Measurements from ENCODE around the gene APOB.

Gene APOB

GRCh38 chr2:20972110-20972509, 71.8 kb downstream of the APOB start:
- Histone ChIP-seq H3K4me3 (ENCODE audit: low read length) (no peak overlapping the region), H3K27ac (ENCODE audit: low read depth, low read length) (no peak overlapping the region), H4K20me1 (ENCODE audit: control insufficient read depth, insufficient read depth, low read depth, low read length) (no peaks in the 10 kb centered on the region), H3K9me2 (replicated peaks; ENCODE audit: control insufficient read depth, low read length) (no peaks in the 10 kb centered on the region), H3K36me3 (ENCODE audit: control insufficient read depth, low read length) (no peaks in the 10 kb centered on the region), H3F3A (ENCODE audit: control insufficient read depth, insufficient read depth) (no peaks in the 10 kb centered on the region), H3K4me1 (ENCODE audit: control insufficient read depth, low read length) (no peaks in the 10 kb centered on the region), H3K79me2 (ENCODE audit: control insufficient read depth, low read length) (no peaks in the 10 kb centered on the region), H3K9me3 (ENCODE audit: control insufficient read depth, insufficient read depth, low read length) (no peaks in the 10 kb centered on the region), H3K4me2 (ENCODE audit: low read length) (no peak overlapping the region), H3K27me3 (ENCODE audit: control insufficient read depth, low read length) (no peaks in the 10 kb centered on the region)
- TF ChIP-seq EZH2phosphoT487 (IDR thresholded peaks at IDR 0.05; ENCODE audit: borderline replicate concordance, low read length) (no peak), CTCF (IDR thresholded peaks at IDR 0.05; ENCODE audit: low read depth, low read length, poor library complexity, severe bottlenecking) (no peak)

- H3K9me3 ChIP-seq (ENCODE audit: control insufficient read depth, insufficient read depth, low read length) = no peaks in the 10 kb centered on the region
- TF ChIP-seq CTCF (IDR thresholded peaks at IDR 0.05; ENCODE audit: low read depth, low read length, poor library complexity, severe bottlenecking) (no peak), EZH2phosphoT487 (IDR thresholded peaks at IDR 0.05; ENCODE audit: borderline replicate concordance, low read length) (no peak)
- no peaks in the 10 kb centered on the region for H3K4me1 ChIP-seq (ENCODE audit: control insufficient read depth, low read length)
- H3K79me2 ChIP-seq (ENCODE audit: control insufficient read depth, low read length) = no peaks in the 10 kb centered on the region
- H3K4me2 ChIP-seq (ENCODE audit: low read length) = no peak overlapping the region
- no peaks in the 10 kb centered on the region for H3F3A ChIP-seq (ENCODE audit: control insufficient read depth, insufficient read depth)
- no peaks in the 10 kb centered on the region for H3K9me2 ChIP-seq (replicated peaks; ENCODE audit: control insufficient read depth, low read length)
- H4K20me1 ChIP-seq (ENCODE audit: control insufficient read depth, insufficient read depth, low read depth, low read length) = no peaks in the 10 kb centered on the region
- no peaks in the 10 kb centered on the region for H3K36me3 ChIP-seq (ENCODE audit: control insufficient read depth, low read length)
- peaks cover 4% of the 10 kb centered on the region; the same call in 1 of the 2 replicates for H3K27me3 ChIP-seq (ENCODE audit: control insufficient read depth, low read length)
- H3K4me3 ChIP-seq (ENCODE audit: low read length) = no peak overlapping the region
- H3K27ac ChIP-seq (ENCODE audit: low read depth, low read length) = no peak overlapping the region
Observed at GRCh38 chr2:20970068-20970467, 73.8 kb downstream of the APOB start.

GRCh38 chr2:20966061-20966595, 77.7 kb downstream of the APOB start:
- H3F3A ChIP-seq (ENCODE audit: control insufficient read depth, insufficient read depth) = no peaks in the 10 kb centered on the region
- no peaks in the 10 kb centered on the region for H3K36me3 ChIP-seq (ENCODE audit: control insufficient read depth, low read length)
- H3K9me2 ChIP-seq (replicated peaks; ENCODE audit: control insufficient read depth, low read length) = no peaks in the 10 kb centered on the region
- no peaks in the 10 kb centered on the region for H3K9me3 ChIP-seq (ENCODE audit: control insufficient read depth, insufficient read depth, low read length)
- H3K27me3 ChIP-seq (ENCODE audit: control insufficient read depth, low read length) = peaks cover 13% of the 10 kb centered on the region
- H3K4me1 ChIP-seq (ENCODE audit: control insufficient read depth, low read length) = no peaks in the 10 kb centered on the region
- TF ChIP-seq EZH2phosphoT487 (IDR thresholded peaks at IDR 0.05; ENCODE audit: borderline replicate concordance, low read length) (no peak), CTCF (IDR thresholded peaks at IDR 0.05; ENCODE audit: low read depth, low read length, poor library complexity, severe bottlenecking) (no peak)
- no peak overlapping the region for H3K27ac ChIP-seq (ENCODE audit: low read depth, low read length)
- H3K4me2 ChIP-seq (ENCODE audit: low read length) = no peak overlapping the region
- H4K20me1 ChIP-seq (ENCODE audit: control insufficient read depth, insufficient read depth, low read depth, low read length) = no peaks in the 10 kb centered on the region
- H3K79me2 ChIP-seq (ENCODE audit: control insufficient read depth, low read length) = no peaks in the 10 kb centered on the region
- H3K4me3 ChIP-seq (ENCODE audit: low read length) = no peak overlapping the region

All from DOHH2 (cell line).